ENCODE results near the gene NOTO.

Gene NOTO

DNA sequence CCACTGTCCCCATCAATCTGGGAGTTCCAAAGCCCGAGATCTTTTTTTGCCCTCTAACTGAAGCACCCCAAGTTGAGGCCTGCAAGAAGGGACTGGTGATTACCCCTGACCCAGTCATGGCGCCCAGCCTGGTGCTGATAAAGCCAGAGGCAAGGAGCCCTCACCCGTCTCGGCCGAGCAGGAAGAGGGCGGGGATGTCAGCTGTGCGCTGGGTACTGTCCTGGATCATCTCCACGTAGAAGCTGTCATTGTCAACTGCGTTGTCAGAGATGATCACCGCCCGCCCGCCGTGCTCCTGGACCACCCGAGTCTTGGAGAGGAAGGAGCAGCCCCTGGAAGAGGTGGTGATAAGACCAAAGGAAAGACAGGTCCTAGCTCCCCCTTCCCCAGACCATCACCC lies 26.3 kb downstream of the NOTO start:
- H3K4me3 ChIP-seq (ENCODE audit: low read depth, low read length), result no peak overlapping the region
- no peak for TF ChIP-seq CTCF (IDR thresholded peaks at IDR 0.05; ENCODE audit: low read depth, low read length)

- TF ChIP-seq CTCF (IDR thresholded peaks at IDR 0.05; ENCODE audit: low read depth, low read length), result no peak
- peak overlapping the region; percentile 93 for H3K4me3 ChIP-seq (ENCODE audit: low read depth, low read length)
These were observed 30.2 kb downstream of the NOTO start for GRCh38 chr2:73232403-73233153.

DNA sequence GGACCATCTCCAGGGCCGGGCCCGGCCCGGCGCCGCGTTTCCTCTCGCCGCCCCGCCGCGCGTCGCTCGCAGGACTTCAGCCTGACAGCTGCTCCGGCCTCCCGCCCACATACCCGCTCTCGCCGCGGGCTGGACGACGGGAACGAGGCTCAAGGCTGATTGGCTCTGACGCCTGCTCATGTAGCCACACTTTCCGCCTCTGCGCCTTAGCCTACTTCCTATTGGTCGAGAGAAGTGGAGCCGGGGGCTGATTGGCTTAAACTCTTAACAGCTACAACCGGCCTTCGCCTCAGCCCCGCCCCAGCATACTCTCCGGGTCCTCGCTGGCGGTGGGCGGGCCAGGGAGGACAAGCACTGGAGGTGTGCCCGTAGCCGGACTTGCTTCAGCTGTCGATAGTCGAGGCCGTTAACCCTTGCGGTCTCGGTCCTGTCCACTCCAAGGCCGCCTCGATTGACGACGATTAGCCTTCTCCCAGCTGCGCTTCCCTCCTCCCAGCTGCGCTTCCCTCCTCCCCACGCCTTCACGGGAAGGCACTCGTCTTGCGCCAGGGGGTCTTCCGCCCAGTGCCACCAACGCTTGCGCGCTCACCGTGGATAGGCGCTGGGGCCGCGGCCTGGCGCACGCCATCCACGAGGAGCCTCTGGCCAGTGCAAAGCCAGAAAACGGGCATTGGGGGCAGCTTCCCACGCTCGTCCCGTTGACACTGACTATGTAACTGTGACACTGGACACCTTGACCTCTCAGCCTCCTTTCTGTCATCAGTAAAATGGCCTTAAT lies 31.0 kb downstream of the NOTO start, which contains the start of gene PRADC1:
TSS of gene PRADC1 (minus strand) at position 86 of the 778 bp plus-strand sequence. CDS start at position 7, 79 bp downstream.
- peak within 1 kb of the TSS; percentile 93 for H3K4me3 ChIP-seq (ENCODE audit: low read depth, low read length)
- TF ChIP-seq CTCF (IDR thresholded peaks at IDR 0.05; ENCODE audit: low read depth, low read length), result no peak

DNA sequence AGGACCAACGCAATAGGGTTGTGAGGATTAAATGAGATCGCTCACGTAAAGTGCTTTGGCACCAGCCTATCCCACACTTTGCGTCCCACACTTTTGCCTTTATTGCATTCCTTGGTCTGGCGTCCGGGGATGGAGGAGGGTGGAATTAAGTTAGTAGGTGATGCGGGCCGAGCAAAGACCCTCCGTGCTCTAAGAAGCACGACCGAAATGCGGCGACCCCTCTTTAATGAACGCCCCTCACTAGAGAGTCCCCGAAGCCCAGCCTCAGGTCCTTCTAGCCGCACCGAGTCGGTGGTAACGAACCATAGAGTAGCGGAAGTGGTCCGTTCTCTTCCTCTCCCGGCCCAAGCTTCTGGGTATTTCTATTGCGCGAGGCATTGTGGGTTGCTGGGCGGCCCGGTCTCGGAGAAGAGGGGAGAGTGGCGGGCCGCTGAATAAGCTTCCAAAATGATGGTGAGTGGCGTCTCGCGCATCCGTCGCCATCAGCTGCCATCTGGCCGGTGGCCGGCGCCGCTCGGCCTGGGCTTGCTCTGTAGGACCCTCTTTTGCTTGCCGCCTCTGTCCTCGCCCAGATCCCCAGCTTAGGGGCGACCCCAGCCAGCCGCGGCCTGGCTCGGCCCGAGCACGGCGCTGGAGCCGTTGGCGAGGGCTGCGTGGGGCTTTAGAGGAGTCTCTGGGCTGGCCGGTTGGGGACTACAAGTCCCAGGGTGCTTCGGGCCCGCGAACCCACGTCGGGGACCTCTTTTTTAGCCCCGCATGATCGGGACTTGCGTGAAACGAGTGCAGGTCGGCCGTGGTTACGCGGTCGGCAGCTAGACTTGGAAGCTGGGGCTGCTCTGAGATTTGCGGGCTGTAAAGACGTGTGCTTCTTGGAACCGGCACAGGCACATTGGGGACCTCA lies 31.8 kb downstream of the NOTO start, which contains the start of gene CCT7:
TSS of gene CCT7 (plus strand) at position 377 of the 901 bp plus-strand sequence. CDS start at position 448, 71 bp downstream.
- H3K4me3 ChIP-seq (ENCODE audit: low read depth, low read length), result peak within 1 kb of the TSS; percentile 93
- TF ChIP-seq CTCF (IDR thresholded peaks at IDR 0.05; ENCODE audit: low read depth, low read length), result no peak

DNA sequence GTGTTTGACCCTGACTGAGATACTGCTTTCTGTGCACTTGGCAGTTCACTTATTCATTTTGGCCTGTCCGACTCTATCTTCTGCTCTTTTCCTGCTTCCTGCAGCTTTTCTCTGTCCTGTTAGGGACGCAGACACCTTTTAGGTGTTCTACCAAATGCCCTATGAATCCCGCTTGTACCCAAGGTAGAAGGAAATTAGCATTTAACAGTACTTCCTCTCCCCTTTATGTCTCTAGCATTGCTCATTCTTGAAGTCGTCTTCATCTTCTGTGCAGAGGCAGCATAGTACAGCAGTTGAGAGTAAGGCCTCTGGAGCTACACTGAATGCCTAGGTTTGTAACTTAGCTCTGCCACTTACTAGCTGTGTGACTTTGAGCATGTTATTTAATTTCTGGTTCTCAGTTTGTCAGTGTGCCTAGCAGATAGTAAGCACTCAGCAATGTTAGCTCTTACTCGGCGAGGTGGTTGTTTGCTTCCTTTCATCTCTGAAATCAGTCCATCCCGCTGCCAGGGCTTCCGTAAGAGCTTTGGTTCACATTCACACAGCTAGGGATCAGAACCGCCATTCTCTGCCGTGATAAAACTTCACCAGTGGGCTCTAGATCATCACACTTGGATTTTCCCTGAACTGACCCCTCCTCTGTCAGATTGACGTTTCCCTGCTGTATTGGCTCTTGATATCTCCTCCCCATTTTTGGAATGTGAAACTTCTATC lies 33.1 kb downstream of the NOTO start:
- TF ChIP-seq CTCF (IDR thresholded peaks at IDR 0.05; ENCODE audit: low read depth, low read length), result no peak
- peak overlapping the region; percentile 93 for H3K4me3 ChIP-seq (ENCODE audit: low read depth, low read length)

GRCh38 chr2:73237168-73237567 lies 34.8 kb downstream of the NOTO start:
- no peak overlapping the region for H3K4me3 ChIP-seq (ENCODE audit: low read depth, low read length)
- TF ChIP-seq CTCF (IDR thresholded peaks at IDR 0.05; ENCODE audit: low read depth, low read length), result no peak

Data from WI38 (cell line).